ENCODE data around the gene IER3IP1. TPM values are rescaled to one million over a fixed set of nuclear protein-coding genes. Genes with fewer than 3 reads are reported as not detected.

Gene IER3IP1
- total and polyA plus RNA-seq, 2 of the 13 experiments (the other 11 are each of a cell fraction or from before 2014, with no cell fraction given) = 18.7 to 26.1 TPM

- no peak for TF ChIP-seq ZNF337 (CRISPR knock-in tag; IDR thresholded peaks at IDR 0.05; ENCODE audit: borderline replicate concordance, low read depth)
- 0 out of 2 replicates have a peak, but pooled peaks have one; percentile 34 for TF ChIP-seq ARNTL (CRISPR knock-in tag; IDR thresholded peaks at IDR 0.05)
- TF ChIP-seq SCMH1 (CRISPR knock-in tag; IDR thresholded peaks at IDR 0.05; ENCODE audit: borderline replicate concordance) = no peak
- TF ChIP-seq SOX6 (IDR thresholded peaks at IDR 0.05) = no peak
- TF ChIP-seq SOX6 (CRISPR knock-in tag; IDR thresholded peaks at IDR 0.05) = no peak
- no peak for TF ChIP-seq NFE2L2 (IDR thresholded peaks at IDR 0.05; ENCODE audit: low read length)
- no peak for TF ChIP-seq ZNF143 (CRISPR knock-in tag; IDR thresholded peaks at IDR 0.05)
- 0 out of 2 replicates have a peak, but pooled peaks have one; percentile 41 for TF ChIP-seq GTF3A (CRISPR knock-in tag; conservative IDR thresholded peaks at IDR 0.05)
- 0 out of 2 replicates have a peak, but pooled peaks have one; percentile 44 for TF ChIP-seq ZNF510 (CRISPR knock-in tag; IDR thresholded peaks at IDR 0.05; ENCODE audit: low read depth)
- TF ChIP-seq, protein P1, sequence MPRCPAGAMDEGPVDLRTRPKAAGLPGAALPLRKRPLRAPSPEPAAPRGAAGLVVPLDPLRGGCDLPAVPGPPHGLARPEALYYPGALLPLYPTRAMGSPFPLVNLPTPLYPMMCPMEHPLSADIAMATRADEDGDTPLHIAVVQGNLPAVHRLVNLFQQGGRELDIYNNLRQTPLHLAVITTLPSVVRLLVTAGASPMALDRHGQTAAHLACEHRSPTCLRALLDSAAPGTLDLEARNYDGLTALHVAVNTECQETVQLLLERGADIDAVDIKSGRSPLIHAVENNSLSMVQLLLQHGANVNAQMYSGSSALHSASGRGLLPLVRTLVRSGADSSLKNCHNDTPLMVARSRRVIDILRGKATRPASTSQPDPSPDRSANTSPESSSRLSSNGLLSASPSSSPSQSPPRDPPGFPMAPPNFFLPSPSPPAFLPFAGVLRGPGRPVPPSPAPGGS (CRISPR knock-in tag; IDR thresholded peaks at IDR 0.05) = no peak; the same call in 1 of the 2 replicates
- no peak for TF ChIP-seq ZNF567 (CRISPR knock-in tag; IDR thresholded peaks at IDR 0.05; ENCODE audit: borderline replicate concordance)
- no peak for TF ChIP-seq ERF (CRISPR knock-in tag; IDR thresholded peaks at IDR 0.05)
- TF ChIP-seq ZNF564 (CRISPR knock-in tag; IDR thresholded peaks at IDR 0.05) = no peak
- TF ChIP-seq ZMAT3 (CRISPR knock-in tag; conservative IDR thresholded peaks at IDR 0.05) = no peak
- TF ChIP-seq TP53 (CRISPR knock-in tag; conservative IDR thresholded peaks at IDR 0.05) = no peak
- TF ChIP-seq ZC3H4 (CRISPR knock-in tag; IDR thresholded peaks at IDR 0.05; ENCODE audit: borderline replicate concordance) = no peak; the same call in 1 of the 2 replicates
- 0 out of 2 replicates have a peak, but pooled peaks have one; percentile 15 for TF ChIP-seq JUN (CRISPR knock-in tag; IDR thresholded peaks at IDR 0.05)
- peak; percentile 50; the same call in 1 of the 2 replicates for TF ChIP-seq ZNF318 (CRISPR knock-in tag; IDR thresholded peaks at IDR 0.05)
- 0 out of 2 replicates have a peak, but pooled peaks have one; percentile 7 for TF ChIP-seq ZSCAN25 (CRISPR knock-in tag; IDR thresholded peaks at IDR 0.05)
- TF ChIP-seq ATF5 (CRISPR knock-in tag; IDR thresholded peaks at IDR 0.05; ENCODE audit: low read depth) = no peak
These were observed 26.6 kb downstream of the IER3IP1 start (continued) for GRCh38 chr18:47149457-47150028.
